ENCODE results near the gene BCAS3. TPM values are rescaled to one million over a fixed set of nuclear protein-coding genes. Genes with fewer than 3 reads are reported as not detected.

BCAS3 gene
- total and polyA plus RNA-seq, 4 donors = 5.8 to 24.6 (median 10.1) TPM

- 89% methylated on average over 1 of the region's 1 CpG for WGBS
- no peak for DNase-seq (ENCODE audit: low spot score)
- H3K4me1 ChIP-seq (ENCODE audit: control insufficient read depth in 4 of 4, insufficient read depth in 4 of 4, low read length in 3 of 4) = no peaks in the 10 kb centered on the region
- no peak overlapping the region for H3K27ac ChIP-seq (ENCODE audit: low read depth in 1 of 2, low read length in 2 of 2)
- H3K9me3 ChIP-seq (ENCODE audit: control insufficient read depth in 4 of 4, low read length in 3 of 4) = peaks cover 0 to 7% (median 4%) of the 10 kb centered on the region in 4 donors
- H3K9ac ChIP-seq (ENCODE audit: low read depth in 1 of 2, low read length in 2 of 2) = no peak overlapping the region
- TF ChIP-seq FOXA1 (IDR thresholded peaks at IDR 0.05) (no peak), ATF3 (IDR thresholded peaks at IDR 0.05) (no peak), REST (IDR thresholded peaks at IDR 0.05) (no peak), ZBTB33 (IDR thresholded peaks at IDR 0.05) (no peak), FOXA2 (IDR thresholded peaks at IDR 0.05) (no peak), YY1 (IDR thresholded peaks at IDR 0.05) (no peak), GABPA (IDR thresholded peaks at IDR 0.05 in 1 of 2, conservative IDR thresholded peaks at IDR 0.05 in 1 of 2) (no peak), MAX (IDR thresholded peaks at IDR 0.05) (no peak), SP1 (IDR thresholded peaks at IDR 0.05) (no peak), TAF1 (conservative IDR thresholded peaks at IDR 0.05) (no peak), HNF4A (conservative IDR thresholded peaks at IDR 0.05) (no peak), HNF4G (IDR thresholded peaks at IDR 0.05) (no peak), RAD21 (IDR thresholded peaks at IDR 0.05) (no peak), RXRA (IDR thresholded peaks at IDR 0.05) (no peak), NR2F2 (IDR thresholded peaks at IDR 0.05) (no peak), JUND (IDR thresholded peaks at IDR 0.05) (no peak), CTCF (IDR thresholded peaks at IDR 0.05; ENCODE audit: low read depth, low read length, missing input control) (no peak)
- no peaks in the 10 kb centered on the region for H3K36me3 ChIP-seq (ENCODE audit: control insufficient read depth in 4 of 4, insufficient read depth in 3 of 4, low read depth in 1 of 4, low read length in 3 of 4)
- H3K4me3 ChIP-seq (ENCODE audit: low read depth in 1 of 3, low read length in 3 of 3) = no peak overlapping the region
- H3K27me3 ChIP-seq (ENCODE audit: control insufficient read depth in 4 of 4, insufficient read depth in 4 of 4, low read length in 3 of 4) = no peaks in the 10 kb centered on the region
These were observed 236.4 kb downstream of the BCAS3 start for GRCh38 chr17:60914078-60914477.

- Histone ChIP-seq H3K4me3 (ENCODE audit: low read depth in 1 of 3, low read length in 3 of 3) (peak overlapping the region in 1 of 3 donors; percentile 18), H3K27me3 (ENCODE audit: control insufficient read depth in 4 of 4, insufficient read depth in 4 of 4, low read length in 3 of 4) (no peaks in the 10 kb centered on the region), H3K36me3 (ENCODE audit: control insufficient read depth in 4 of 4, insufficient read depth in 3 of 4, low read depth in 1 of 4, low read length in 3 of 4) (no peaks in the 10 kb centered on the region), H3K9ac (ENCODE audit: low read depth in 1 of 2, low read length in 2 of 2) (no peak overlapping the region), H3K4me1 (ENCODE audit: control insufficient read depth in 4 of 4, insufficient read depth in 4 of 4, low read length in 3 of 4) (peaks cover 0 to 2% (median 0%) of the 10 kb centered on the region in 4 donors), H3K9me3 (ENCODE audit: control insufficient read depth in 4 of 4, low read length in 3 of 4) (peaks cover 0 to 7% (median 4%) of the 10 kb centered on the region in 4 donors), H3K27ac (ENCODE audit: low read depth in 1 of 2, low read length in 2 of 2) (no peak overlapping the region)
- WGBS = 99% methylated on average over 1 of the region's 1 CpG
- no peak for DNase-seq (ENCODE audit: low spot score)
- no peak for TF ChIP-seq TAF1 (conservative IDR thresholded peaks at IDR 0.05)
- no peak for TF ChIP-seq GABPA (IDR thresholded peaks at IDR 0.05 in 1 of 2, conservative IDR thresholded peaks at IDR 0.05 in 1 of 2)
- no peak for TF ChIP-seq REST (IDR thresholded peaks at IDR 0.05)
- TF ChIP-seq EGR1 (IDR thresholded peaks at IDR 0.05; ENCODE audit: low read depth in 2 of 2) = no peak
- no peak for TF ChIP-seq RXRA (IDR thresholded peaks at IDR 0.05)
- TF ChIP-seq YY1 (IDR thresholded peaks at IDR 0.05) = no peak
- no peak for TF ChIP-seq ZBTB33 (IDR thresholded peaks at IDR 0.05)
- TF ChIP-seq JUND (IDR thresholded peaks at IDR 0.05) = no peak
- no peak for TF ChIP-seq FOXA2 (IDR thresholded peaks at IDR 0.05)
- TF ChIP-seq FOXA1 (IDR thresholded peaks at IDR 0.05) = no peak
- no peak for TF ChIP-seq ATF3 (IDR thresholded peaks at IDR 0.05)
These were observed 238.4 kb downstream of the BCAS3 start for GRCh38 chr17:60916043-60916442.
